Measurements from ENCODE around the gene SACM1L.

DNA sequence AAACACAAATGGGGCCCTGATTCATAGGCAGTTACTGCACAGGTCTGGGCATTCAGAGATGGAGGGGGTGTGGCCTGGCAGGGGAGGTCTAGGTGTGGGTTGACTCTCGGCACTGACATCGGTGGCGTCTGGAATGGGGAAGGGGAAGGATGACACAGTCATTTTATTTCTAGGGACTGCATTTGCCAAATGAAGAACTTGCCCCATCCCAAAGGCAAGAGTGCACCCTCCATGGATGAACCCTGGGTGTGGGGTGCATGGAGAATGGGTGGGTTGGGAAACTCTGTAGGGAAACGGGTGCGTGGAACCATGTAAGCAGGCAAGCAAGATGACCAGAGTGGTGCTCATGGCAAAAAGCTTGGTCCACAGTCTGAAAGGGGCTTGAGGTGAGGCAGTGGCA, 82.6 kb downstream of the SACM1L start:
- TF ChIP-seq, protein P1, sequence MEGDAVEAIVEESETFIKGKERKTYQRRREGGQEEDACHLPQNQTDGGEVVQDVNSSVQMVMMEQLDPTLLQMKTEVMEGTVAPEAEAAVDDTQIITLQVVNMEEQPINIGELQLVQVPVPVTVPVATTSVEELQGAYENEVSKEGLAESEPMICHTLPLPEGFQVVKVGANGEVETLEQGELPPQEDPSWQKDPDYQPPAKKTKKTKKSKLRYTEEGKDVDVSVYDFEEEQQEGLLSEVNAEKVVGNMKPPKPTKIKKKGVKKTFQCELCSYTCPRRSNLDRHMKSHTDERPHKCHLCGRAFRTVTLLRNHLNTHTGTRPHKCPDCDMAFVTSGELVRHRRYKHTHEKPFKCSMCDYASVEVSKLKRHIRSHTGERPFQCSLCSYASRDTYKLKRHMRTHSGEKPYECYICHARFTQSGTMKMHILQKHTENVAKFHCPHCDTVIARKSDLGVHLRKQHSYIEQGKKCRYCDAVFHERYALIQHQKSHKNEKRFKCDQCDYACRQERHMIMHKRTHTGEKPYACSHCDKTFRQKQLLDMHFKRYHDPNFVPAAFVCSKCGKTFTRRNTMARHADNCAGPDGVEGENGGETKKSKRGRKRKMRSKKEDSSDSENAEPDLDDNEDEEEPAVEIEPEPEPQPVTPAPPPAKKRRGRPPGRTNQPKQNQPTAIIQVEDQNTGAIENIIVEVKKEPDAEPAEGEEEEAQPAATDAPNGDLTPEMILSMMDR (IDR thresholded peaks at IDR 0.05): no peak
- TF ChIP-seq, protein P2, sequence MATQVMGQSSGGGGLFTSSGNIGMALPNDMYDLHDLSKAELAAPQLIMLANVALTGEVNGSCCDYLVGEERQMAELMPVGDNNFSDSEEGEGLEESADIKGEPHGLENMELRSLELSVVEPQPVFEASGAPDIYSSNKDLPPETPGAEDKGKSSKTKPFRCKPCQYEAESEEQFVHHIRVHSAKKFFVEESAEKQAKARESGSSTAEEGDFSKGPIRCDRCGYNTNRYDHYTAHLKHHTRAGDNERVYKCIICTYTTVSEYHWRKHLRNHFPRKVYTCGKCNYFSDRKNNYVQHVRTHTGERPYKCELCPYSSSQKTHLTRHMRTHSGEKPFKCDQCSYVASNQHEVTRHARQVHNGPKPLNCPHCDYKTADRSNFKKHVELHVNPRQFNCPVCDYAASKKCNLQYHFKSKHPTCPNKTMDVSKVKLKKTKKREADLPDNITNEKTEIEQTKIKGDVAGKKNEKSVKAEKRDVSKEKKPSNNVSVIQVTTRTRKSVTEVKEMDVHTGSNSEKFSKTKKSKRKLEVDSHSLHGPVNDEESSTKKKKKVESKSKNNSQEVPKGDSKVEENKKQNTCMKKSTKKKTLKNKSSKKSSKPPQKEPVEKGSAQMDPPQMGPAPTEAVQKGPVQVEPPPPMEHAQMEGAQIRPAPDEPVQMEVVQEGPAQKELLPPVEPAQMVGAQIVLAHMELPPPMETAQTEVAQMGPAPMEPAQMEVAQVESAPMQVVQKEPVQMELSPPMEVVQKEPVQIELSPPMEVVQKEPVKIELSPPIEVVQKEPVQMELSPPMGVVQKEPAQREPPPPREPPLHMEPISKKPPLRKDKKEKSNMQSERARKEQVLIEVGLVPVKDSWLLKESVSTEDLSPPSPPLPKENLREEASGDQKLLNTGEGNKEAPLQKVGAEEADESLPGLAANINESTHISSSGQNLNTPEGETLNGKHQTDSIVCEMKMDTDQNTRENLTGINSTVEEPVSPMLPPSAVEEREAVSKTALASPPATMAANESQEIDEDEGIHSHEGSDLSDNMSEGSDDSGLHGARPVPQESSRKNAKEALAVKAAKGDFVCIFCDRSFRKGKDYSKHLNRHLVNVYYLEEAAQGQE (IDR thresholded peaks at IDR 0.05; ENCODE audit: insufficient read depth in 1 of 2, low read depth in 2 of 2, low read length in 1 of 2): no peak
- TF ChIP-seq POLR2AphosphoS5 (IDR thresholded peaks at IDR 0.05; ENCODE audit: low read depth, low read length) (no peak), TCF7L2 (IDR thresholded peaks at IDR 0.05; ENCODE audit: low read depth, low read length) (no peak), SIN3A (IDR thresholded peaks at IDR 0.05; ENCODE audit: borderline replicate concordance, insufficient read depth, low read depth, low read length) (no peak)

Measured in Panc1 (cell line).